DLD1 (cell line): ENCODE results near the gene SRI.

ENCODE experiments used
- in situ Hi-C: cut with HindIII; loops from 2 replicates; pipeline ENCODE4 v1.10.0; 2017; ENCODE audit warnings: low sequenced_read_pairs

The SRI gene

GRCh38 chr7:88226201-88226600 lies 6.4 kb upstream of the SRI start:
- in situ Hi-C loops, result no loop called here

DNA sequence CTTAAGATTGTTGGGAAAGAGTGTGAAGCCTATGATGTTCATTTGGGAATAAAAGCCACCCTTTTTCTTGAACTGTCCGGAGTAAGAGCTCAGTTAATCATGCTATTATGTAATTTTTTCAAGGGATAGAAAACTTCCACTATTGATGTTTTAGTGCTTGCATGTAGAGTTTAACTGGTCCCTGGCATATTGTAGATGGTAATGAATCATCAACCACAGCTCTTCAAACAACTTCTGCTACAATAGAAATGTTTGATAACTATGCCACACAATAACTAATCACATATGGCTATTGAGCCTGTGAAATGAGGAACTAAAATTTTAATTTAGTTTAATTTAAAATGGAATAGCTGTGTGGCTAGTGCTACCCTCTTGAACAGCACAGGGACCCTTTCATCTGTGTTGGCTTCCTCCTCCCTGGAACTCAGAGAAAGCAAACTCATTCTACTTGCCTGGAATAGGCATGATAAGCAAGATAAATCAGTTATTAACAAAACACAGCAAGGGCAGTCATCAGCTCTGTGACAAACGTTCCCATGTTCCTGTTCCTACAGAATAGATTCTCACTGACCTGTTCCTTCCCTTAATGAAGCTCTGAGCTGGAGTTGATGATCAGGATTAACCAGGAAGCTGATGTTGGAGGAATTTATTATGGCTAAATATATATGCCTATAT lies 4.9 kb upstream of the SRI start:
- in situ Hi-C loops, result no loop called here

DNA sequence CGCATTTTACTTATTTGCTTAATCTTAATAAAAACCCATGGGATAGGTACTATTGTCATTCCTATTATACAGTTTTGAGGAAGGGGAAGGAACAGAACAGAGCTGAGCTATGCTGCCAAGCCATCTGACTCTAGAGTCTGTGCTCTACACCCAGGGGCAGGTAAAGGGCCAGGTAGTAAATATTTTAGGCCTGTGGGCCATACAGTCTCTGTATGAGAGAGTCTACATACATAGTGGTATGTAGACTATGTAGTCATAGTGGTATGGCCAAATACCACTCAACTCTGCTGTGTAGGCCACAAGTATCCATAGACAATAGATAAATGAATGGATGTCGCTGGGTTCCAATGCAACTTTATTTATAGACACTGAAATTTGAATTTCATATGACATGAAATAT lies 3.4 kb upstream of the SRI start:
- in situ Hi-C loops, result no loop called here

DNA sequence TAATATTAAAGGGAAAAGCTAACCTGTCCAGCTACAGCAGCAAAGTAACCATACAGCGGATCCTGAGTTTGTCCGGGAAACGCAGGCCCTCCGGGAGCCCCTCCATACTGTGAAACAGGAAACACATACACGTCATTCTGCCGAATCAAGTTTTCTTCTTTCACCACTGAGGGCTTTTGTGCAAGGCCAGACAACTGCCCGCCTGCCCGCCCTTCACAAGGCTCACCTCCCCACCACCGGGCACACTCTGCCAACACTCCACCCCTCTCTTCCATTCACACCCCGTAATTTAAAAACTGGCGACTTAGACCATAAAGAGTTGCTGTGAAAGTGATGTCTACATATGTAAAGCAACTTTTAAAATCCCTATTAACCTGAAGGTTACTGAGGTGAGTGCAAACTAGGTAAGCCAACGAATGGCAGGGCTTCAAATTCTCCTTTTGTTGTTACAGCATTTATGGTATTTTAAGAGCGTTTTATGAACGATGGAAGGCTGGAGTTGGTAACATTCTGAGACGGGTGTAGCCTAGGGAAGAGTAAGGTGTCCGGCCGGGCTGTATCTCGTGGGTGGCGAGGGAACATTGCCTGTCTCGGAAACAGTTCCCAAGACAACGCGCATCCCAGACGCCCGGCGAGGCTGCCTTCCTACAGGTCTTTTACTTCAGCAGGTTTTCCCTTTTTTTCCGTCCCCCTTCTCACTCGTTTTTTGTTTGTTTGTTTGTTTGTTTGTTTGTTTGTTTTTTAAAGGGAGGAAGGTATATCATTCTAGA lies 817 bp downstream of the SRI start:
- in situ Hi-C loops, result no loop called here

GRCh38 chr7:88218429-88218745 lies 1.5 kb downstream of the SRI start:
- in situ Hi-C loops, result no loop called here

DNA sequence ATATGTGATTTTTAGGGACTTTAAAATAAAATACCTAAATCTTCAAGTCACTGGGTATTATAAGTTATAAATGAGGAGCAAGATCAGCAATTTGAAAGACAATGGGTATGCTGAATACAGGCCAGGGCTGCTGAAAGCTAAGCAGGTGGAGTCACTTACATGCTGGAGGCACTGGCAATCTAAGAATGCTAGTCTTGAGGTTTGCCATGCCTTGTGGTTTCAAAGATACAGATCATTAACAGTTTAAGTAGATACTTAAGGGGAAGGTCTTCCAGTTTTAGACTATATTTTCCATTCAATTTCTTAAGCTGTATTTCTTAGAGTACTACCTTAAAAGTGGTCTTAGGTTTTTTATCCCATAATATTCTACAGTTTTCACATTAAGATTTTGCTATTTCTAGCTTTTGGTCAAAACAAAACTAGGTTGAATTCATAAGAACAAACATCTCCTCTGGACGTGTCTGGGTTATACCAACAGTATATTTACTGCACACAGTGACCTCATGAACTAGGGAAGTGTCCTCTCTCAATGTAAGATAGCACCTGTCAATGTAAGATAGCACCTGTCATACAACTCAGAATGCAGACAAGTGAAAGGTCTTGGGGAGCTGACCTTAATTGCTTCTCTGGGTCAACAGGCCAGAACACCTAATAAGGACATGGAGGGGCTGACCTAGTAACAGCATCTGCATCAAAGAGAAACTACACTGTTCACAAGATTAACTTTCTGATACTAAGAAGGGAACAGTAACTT lies 2.0 kb downstream of the SRI start:
- in situ Hi-C loops, result no loop called here

DNA sequence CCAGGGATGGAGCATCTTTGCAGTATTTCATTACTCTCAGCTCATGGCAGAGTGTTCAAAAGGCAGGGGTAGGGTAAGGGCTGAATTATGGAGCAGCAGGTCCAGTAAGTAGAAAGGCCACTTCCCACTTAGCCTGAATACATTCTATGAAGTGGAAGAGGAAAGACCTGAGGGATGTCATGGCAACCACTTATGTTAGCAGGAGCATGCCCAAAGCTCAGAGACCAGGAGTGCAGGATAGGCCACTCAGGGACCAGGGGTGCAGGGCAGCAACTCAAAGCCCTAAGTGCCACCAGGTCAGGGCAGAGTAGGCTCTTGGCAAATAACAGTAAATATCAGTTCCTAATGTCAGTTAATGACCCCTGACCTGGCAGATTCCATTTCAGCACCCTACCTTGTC lies 3.6 kb downstream of the SRI start:
- in situ Hi-C loops, result no loop called here

DNA sequence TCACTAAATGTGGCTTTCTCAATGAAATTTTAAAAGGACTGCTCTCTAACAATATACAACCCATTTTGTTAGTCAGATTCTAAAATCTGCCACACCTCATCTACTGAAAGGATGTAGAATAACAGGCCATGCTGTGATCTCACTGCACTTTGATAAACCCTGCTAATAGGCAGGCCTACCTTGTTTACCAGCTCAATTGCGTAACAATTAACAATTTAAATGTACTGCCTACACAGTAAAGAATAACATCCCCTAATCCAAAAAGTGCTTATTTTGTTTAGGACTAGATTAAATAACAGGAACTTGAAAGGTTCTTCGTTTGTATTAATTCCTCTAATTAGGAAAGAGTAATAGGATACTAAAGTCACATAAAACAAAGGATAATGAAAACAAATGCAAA lies 4.5 kb downstream of the SRI start:
- in situ Hi-C loops, result no loop called here

DNA sequence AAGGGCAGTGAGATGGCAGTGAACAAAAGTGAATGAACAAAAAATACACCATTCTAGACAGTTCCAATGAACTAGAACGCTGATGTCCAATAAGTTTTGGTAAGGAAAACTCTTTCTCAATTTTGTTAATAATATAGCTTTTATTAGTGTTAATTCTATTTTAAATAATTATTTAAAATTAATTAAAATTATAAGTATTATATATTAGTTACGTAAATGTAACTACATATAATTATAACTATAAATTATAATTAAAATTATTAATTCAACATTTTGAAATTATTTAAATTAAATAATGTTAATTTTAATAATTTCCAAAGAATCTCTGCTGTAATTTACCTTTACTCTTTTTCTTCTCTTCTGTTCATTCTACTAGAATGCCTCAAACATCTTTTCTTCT lies 5.4 kb downstream of the SRI start:
- in situ Hi-C loops, result no loop called here

DNA sequence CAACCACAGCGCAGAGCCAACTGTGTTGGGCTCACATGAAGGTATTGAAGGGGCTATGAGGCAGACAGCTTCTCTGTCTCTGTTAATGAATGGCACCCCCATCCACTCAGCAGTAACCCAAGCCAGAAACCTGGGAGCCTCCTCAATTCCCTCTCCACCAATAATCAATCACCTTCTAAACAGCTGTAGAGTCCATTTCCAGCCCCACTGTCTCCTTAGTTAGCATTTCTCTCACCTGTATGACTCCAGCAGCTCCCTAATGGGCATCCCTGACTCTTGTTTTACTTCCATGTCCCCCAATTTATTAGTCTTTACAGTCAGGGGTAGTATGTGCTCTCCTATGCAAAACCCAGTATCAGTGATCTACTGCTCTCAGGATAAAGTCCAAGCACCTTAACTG lies 6.9 kb downstream of the SRI start:
- in situ Hi-C loops, result no loop called here

DNA sequence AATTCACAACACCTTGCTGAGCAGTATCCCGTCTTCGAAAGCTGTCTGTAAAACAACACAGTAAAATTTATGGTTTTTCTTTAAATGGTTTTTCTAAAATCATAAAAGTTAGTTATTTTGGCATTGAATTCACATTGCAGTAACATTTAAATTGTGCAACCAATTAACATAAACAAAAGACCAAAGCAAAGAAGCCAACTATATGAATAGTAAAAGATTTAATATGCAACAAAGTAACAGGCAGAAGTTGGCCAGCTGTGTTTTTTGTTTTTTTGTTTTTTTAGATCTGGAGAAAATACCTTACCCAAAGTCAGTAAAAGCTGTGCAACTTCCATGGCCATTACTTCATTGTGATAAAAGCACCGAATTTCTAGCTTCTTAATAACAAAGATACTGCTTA lies 11.3 kb downstream of the SRI start:
- in situ Hi-C loops, result no loop called here

DNA sequence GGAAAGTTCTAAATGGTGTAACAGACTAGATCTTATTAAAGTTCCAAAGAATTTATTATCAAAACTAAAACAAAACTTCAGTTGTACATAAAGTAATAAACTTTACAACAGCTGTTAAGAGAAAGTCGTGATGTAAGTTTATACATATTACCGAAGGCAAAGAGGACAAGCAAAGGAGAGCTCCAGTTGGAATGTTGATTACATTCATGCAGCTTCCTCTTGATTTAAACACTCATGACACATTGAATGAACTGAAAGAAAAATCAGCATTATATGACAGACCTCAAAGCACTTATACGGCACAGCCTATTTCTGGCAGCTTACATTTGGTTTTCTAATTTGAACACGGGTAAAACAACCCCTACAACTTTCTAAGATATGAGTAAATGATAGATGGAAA lies 13.6 kb downstream of the SRI start:
- in situ Hi-C loops, result no loop called here

DNA sequence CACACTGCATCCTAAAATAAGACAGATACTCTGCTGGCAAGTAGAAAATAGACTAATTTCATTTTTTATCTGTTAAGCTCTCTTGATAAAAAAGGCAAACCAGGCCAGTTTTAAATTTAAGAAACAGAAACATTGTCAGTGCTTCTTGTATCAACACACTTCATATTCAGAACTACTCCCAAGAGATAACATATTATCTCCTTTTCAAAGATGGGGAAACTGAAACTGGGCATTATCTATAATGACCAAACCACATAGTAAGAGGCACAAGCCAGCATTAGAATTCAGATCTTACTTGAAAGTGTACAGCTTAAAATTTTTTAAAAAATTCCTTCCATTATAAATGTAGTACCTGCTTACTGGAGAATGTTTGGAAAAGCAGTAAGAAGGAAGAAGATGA lies 14.7 kb downstream of the SRI start:
- in situ Hi-C loops, result no loop called here

GRCh38 chr7:88204525-88205110 lies 15.2 kb downstream of the SRI start:
- in situ Hi-C loops, result no loop called here

- in situ Hi-C loops, result no loop called here
These were observed 16.4 kb downstream of the SRI start for GRCh38 chr7:88203401-88203800.

- in situ Hi-C loops, result no loop called here
These were observed 17.0 kb downstream of the SRI start for GRCh38 chr7:88202799-88203198.

DNA sequence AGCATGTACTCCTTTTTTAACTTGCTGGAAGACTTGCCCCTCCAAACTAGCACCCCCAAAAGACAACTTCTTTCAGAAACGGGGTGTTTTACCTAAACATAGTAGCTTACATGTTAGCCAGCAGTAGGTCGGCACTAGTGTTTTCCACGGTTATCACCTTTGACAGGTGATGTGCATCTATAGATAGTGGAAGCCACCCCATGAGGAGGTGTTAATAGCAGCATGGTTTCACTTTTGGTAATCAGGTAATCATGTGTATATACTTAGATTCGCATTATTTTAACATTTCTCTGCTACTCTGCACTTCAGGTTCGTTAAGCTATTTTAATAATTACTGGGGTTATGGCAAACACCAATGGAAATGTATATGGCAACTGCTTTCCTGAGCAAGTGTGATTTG lies 17.6 kb downstream of the SRI start:
- in situ Hi-C loops, result no loop called here

GRCh38 chr7:88201305-88201704 lies 18.5 kb downstream of the SRI start:
- in situ Hi-C loops, result no loop called here

GRCh38 chr7:88200789-88201188 lies 19.0 kb downstream of the SRI start:
- in situ Hi-C loops, result no loop called here

GRCh38 chr7:88200261-88200660 lies 19.6 kb downstream of the SRI start:
- in situ Hi-C loops, result no loop called here

GRCh38 chr7:88191911-88192310 lies 27.9 kb downstream of the SRI start:
- in situ Hi-C loops, result no loop called here

DNA sequence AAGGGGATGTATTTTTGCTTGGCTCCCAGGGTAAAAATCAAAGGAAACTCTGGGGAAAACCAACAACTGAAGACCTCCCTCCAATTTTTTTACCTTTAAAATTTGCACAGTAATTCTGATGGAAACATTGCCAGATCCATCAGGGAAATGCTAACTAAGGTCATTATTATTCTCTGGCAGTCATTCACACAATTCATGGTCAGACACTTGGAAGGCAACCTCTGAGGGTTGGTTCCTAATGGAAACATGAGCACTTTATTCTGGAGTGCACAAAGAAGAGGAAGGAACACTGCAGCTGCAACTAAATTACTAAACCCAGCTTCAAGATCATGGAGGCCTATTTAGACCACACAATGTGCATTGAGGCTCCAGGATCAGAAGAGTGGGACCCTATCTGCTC lies 34.2 kb downstream of the SRI start:
- in situ Hi-C loops, result no loop called here
